Measurements from ENCODE around the gene RTP1. TPM values are rescaled to one million over a fixed set of nuclear protein-coding genes. Genes with fewer than 3 reads are reported as not detected.
"Not testable (repeated sequence)": the region's sequence is repeated elsewhere in the genome, so short reads cannot be mapped to it uniquely, and the experiment has no call there.

RTP1 gene
- total RNA-seq, 1 donor from 2014 or later: not detected

GRCh38 chr3:187198490-187198889 lies 1.2 kb downstream of the RTP1 start:
- H3K27ac ChIP-seq: no peak overlapping the region
- no peaks in the 10 kb centered on the region for H3K36me3 ChIP-seq
- no peaks in the 10 kb centered on the region for H3K4me1 ChIP-seq
- DNase-seq (no peak), ATAC-seq (no peak)
- no peaks in the 10 kb centered on the region for H3K27me3 ChIP-seq (ENCODE audit: low read depth)
- no peaks in the 10 kb centered on the region for H3K9me3 ChIP-seq
- H3K4me3 ChIP-seq: no peak overlapping the region
- TF ChIP-seq, protein P1, sequence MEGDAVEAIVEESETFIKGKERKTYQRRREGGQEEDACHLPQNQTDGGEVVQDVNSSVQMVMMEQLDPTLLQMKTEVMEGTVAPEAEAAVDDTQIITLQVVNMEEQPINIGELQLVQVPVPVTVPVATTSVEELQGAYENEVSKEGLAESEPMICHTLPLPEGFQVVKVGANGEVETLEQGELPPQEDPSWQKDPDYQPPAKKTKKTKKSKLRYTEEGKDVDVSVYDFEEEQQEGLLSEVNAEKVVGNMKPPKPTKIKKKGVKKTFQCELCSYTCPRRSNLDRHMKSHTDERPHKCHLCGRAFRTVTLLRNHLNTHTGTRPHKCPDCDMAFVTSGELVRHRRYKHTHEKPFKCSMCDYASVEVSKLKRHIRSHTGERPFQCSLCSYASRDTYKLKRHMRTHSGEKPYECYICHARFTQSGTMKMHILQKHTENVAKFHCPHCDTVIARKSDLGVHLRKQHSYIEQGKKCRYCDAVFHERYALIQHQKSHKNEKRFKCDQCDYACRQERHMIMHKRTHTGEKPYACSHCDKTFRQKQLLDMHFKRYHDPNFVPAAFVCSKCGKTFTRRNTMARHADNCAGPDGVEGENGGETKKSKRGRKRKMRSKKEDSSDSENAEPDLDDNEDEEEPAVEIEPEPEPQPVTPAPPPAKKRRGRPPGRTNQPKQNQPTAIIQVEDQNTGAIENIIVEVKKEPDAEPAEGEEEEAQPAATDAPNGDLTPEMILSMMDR (IDR thresholded peaks at IDR 0.05): no peak
- intact Hi-C loops (cut with DNase I): no loop called here

DNA sequence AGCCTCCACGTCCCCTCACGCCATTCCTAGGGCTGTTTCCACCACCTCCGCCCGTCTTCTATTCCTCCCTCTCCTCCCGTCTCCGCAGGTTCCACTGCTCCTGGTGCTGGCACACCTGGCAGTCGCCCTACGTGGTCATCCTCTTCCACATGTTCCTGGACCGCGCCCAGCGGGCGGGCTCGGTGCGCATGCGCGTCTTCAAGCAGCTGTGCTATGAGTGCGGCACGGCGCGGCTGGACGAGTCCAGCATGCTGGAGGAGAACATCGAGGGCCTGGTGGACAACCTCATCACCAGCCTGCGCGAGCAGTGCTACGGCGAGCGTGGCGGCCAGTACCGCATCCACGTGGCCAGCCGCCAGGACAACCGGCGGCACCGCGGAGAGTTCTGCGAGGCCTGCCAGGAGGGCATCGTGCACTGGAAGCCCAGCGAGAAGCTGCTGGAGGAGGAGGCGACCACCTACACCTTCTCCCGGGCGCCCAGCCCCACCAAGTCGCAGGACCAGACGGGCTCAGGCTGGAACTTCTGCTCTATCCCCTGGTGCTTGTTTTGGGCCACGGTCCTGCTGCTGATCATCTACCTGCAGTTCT lies 2.3 kb downstream of the RTP1 start:
- ATAC-seq; intact Hi-C loops (cut with DNase I): not testable (repeated sequence)

GRCh38 chr3:187205683-187206082 lies 8.4 kb downstream of the RTP1 start:
- intact Hi-C loops (cut with DNase I): no loop called here
- Histone ChIP-seq H3K9me3 (no peaks in the 10 kb centered on the region), H3K4me1 (peaks cover 1% of the 10 kb centered on the region), H3K27ac (no peak overlapping the region), H3K36me3 (no peaks in the 10 kb centered on the region), H3K4me3 (no peak overlapping the region), H3K27me3 (ENCODE audit: low read depth) (no peaks in the 10 kb centered on the region)
- ATAC-seq: no peak
- no peak for DNase-seq
- TF ChIP-seq, protein P1 (IDR thresholded peaks at IDR 0.05): no peak

More for the DNA sequence above, 2.3 kb downstream of the RTP1 start:
- not testable (repeated sequence) for H3K4me3 ChIP-seq; DNase-seq; H3K27ac ChIP-seq; H3K36me3 ChIP-seq; H3K27me3 ChIP-seq (ENCODE audit: low read depth); H3K4me1 ChIP-seq; H3K9me3 ChIP-seq

- intact Hi-C loops (cut with DNase I): no loop called here
- TF ChIP-seq, protein P1 (IDR thresholded peaks at IDR 0.05): no peak
- Histone ChIP-seq H3K27me3 (ENCODE audit: low read depth) (no peaks in the 10 kb centered on the region), H3K4me1 (peaks cover 6% of the 10 kb centered on the region), H3K4me3 (no peak overlapping the region), H3K27ac (no peak overlapping the region), H3K36me3 (no peaks in the 10 kb centered on the region), H3K9me3 (no peaks in the 10 kb centered on the region)
- no peak for ATAC-seq
- DNase-seq: no peak
These were observed 9.8 kb downstream of the RTP1 start for GRCh38 chr3:187207062-187207461.

GRCh38 chr3:187207624-187208023 lies 10.3 kb downstream of the RTP1 start:
- TF ChIP-seq, protein P1 (IDR thresholded peaks at IDR 0.05): no peak
- Histone ChIP-seq H3K9me3 (no peaks in the 10 kb centered on the region), H3K4me3 (no peak overlapping the region), H3K4me1 (peaks cover 6% of the 10 kb centered on the region), H3K27me3 (ENCODE audit: low read depth) (no peaks in the 10 kb centered on the region), H3K27ac (no peak overlapping the region), H3K36me3 (no peaks in the 10 kb centered on the region)
- ATAC-seq (no peak), DNase-seq (no peak)
- intact Hi-C loops (cut with DNase I): no loop called here

GRCh38 chr3:187208159-187208558 lies 10.9 kb downstream of the RTP1 start:
- no peak for ATAC-seq
- Histone ChIP-seq H3K36me3 (no peaks in the 10 kb centered on the region), H3K27ac (no peak overlapping the region), H3K4me3 (no peak overlapping the region), H3K27me3 (ENCODE audit: low read depth) (no peaks in the 10 kb centered on the region), H3K4me1 (peaks cover 6% of the 10 kb centered on the region), H3K9me3 (no peaks in the 10 kb centered on the region)
- TF ChIP-seq, protein P1 (IDR thresholded peaks at IDR 0.05): no peak
- intact Hi-C loops (cut with DNase I): no loop called here
- no peak for DNase-seq

Data from lower lobe of right lung (tissue), 2 donors.